ENCODE measurements around the gene SPDYE1. TPM values are rescaled to one million over a fixed set of nuclear protein-coding genes. Genes with fewer than 3 reads are reported as not detected.

SPDYE1 gene
- polyA plus RNA-seq, 1 donor (not counting 4 experiments of a cell fraction or from before 2014, with no cell fraction given), result not detected

- FAIRE-seq, result no peak
- no peak for DNase-seq (ENCODE audit: low read depth, low spot score)
- TF ChIP-seq EZH2 (IDR thresholded peaks at IDR 0.05; ENCODE audit: low read length) (no peak), CTCF (optimal IDR thresholded peaks at IDR 0.05 in 1 of 3, IDR thresholded peaks at IDR 0.05 in 1 of 3, conservative IDR thresholded peaks at IDR 0.05 in 1 of 3; ENCODE audit: extremely low read depth in 1 of 3, insufficient read depth in 2 of 3, low read length in 3 of 3) (no peak)
These were observed 54.0 kb downstream of the SPDYE1 start for GRCh38 chr7:44051611-44052220.

GRCh38 chr7:44052771-44053365, 55.2 kb downstream of the SPDYE1 start:
- dilution Hi-C loops (cut with MboI; ENCODE audit: extremely low pct_ligation_motif_present, low sequenced_read_pairs), result no loop called here
- peaks cover 42% of the 10 kb centered on the region for H3K79me2 ChIP-seq (ENCODE audit: control insufficient read depth, insufficient read depth, low read length)

More at GRCh38 chr7:44051611-44052220, 54.0 kb downstream of the SPDYE1 start:
- peaks cover 4% of the 10 kb centered on the region for H3K9me1 ChIP-seq (ENCODE audit: control insufficient read depth, extremely low read depth, insufficient read depth, low read length)
- no peaks in the 10 kb centered on the region for H3K9me3 ChIP-seq (ENCODE audit: control insufficient read depth, low read depth, low read length)
- H3K9ac ChIP-seq (ENCODE audit: control insufficient read depth, extremely low read depth, insufficient read depth, low read length), result no peak overlapping the region
- H3K36me3 ChIP-seq (ENCODE audit: control insufficient read depth in 2 of 2, extremely low read depth in 1 of 2, insufficient read depth in 2 of 2, low read length in 2 of 2), result peaks cover 32 to 35% of the 10 kb centered on the region in 2 experiments
- no peak overlapping the region for H2AFZ ChIP-seq (ENCODE audit: control insufficient read depth, low read length)
- H4K20me1 ChIP-seq (ENCODE audit: control insufficient read depth, extremely low read depth, insufficient read depth, low read length), result peaks cover 17% of the 10 kb centered on the region
- no peaks in the 10 kb centered on the region for H3K27me3 ChIP-seq (ENCODE audit: control insufficient read depth, extremely low read depth, insufficient read depth, low read length)
- dilution Hi-C loops (cut with MboI; ENCODE audit: extremely low pct_ligation_motif_present, low sequenced_read_pairs), result no loop called here
- H3K4me3 ChIP-seq (ENCODE audit: control insufficient read depth in 2 of 3, extremely low read depth in 1 of 3, insufficient read depth in 2 of 3, low read depth in 1 of 3, low read length in 3 of 3), result no peak overlapping the region
- no peak overlapping the region for H3K4me2 ChIP-seq (ENCODE audit: control insufficient read depth, extremely low read depth, insufficient read depth, low read depth, low read length)
- H3K27ac ChIP-seq (ENCODE audit: control insufficient read depth, insufficient read depth, low read length), result no peak overlapping the region
- peaks cover 3% of the 10 kb centered on the region for H3K4me1 ChIP-seq (ENCODE audit: control insufficient read depth, extremely low read depth, insufficient read depth, low read length)
- peaks cover 53% of the 10 kb centered on the region for H3K79me2 ChIP-seq (ENCODE audit: control insufficient read depth, insufficient read depth, low read length)

More at GRCh38 chr7:44052771-44053365, 55.2 kb downstream of the SPDYE1 start:
- Histone ChIP-seq H3K9me3 (ENCODE audit: control insufficient read depth, low read depth, low read length) (no peaks in the 10 kb centered on the region), H3K4me1 (ENCODE audit: control insufficient read depth, extremely low read depth, insufficient read depth, low read length) (peaks cover 3% of the 10 kb centered on the region), H3K27me3 (ENCODE audit: control insufficient read depth, extremely low read depth, insufficient read depth, low read length) (no peaks in the 10 kb centered on the region), H3K36me3 (ENCODE audit: control insufficient read depth in 2 of 2, extremely low read depth in 1 of 2, insufficient read depth in 2 of 2, low read length in 2 of 2) (peaks cover 38 to 47% of the 10 kb centered on the region in 2 experiments), H3K4me2 (ENCODE audit: control insufficient read depth, extremely low read depth, insufficient read depth, low read depth, low read length) (no peak overlapping the region), H3K4me3 (ENCODE audit: control insufficient read depth in 2 of 3, extremely low read depth in 1 of 3, insufficient read depth in 2 of 3, low read depth in 1 of 3, low read length in 3 of 3) (no peak overlapping the region), H3K27ac (ENCODE audit: control insufficient read depth, insufficient read depth, low read length) (no peak overlapping the region), H3K9me1 (ENCODE audit: control insufficient read depth, extremely low read depth, insufficient read depth, low read length) (peaks cover 4% of the 10 kb centered on the region), H2AFZ (ENCODE audit: control insufficient read depth, low read length) (no peak overlapping the region), H3K9ac (ENCODE audit: control insufficient read depth, extremely low read depth, insufficient read depth, low read length) (no peak overlapping the region), H4K20me1 (ENCODE audit: control insufficient read depth, extremely low read depth, insufficient read depth, low read length) (peaks cover 14% of the 10 kb centered on the region)
- FAIRE-seq (no peak), DNase-seq (ENCODE audit: low read depth, low spot score) (no peak)
- TF ChIP-seq CTCF (optimal IDR thresholded peaks at IDR 0.05 in 1 of 3, IDR thresholded peaks at IDR 0.05 in 1 of 3, conservative IDR thresholded peaks at IDR 0.05 in 1 of 3; ENCODE audit: extremely low read depth in 1 of 3, insufficient read depth in 2 of 3, low read length in 3 of 3) (no peak), EZH2 (IDR thresholded peaks at IDR 0.05; ENCODE audit: low read length) (no peak)

Data from keratinocyte (primary cell).